Effector memory CD4-positive, alpha-beta T cell (primary cell): ENCODE measurements around the gene LAMA2.

Experiments used
- DNase-seq, 3 donors: peaks; one replicate each; pipeline ENCODE4 v3.0.0-alpha.2; 2020
- H3K27ac ChIP-seq: 2 replicates; pipeline ENCODE4 v1.7.0; 2013; ENCODE audit warnings: mild to moderate bottlenecking, low read length, moderate library complexity; ENCODE audit not compliant: insufficient read depth, poor library complexity, severe bottlenecking
- H3K27me3 ChIP-seq: replicated peaks from 2 replicates; pipeline ENCODE4 v1.7.0; 2013; ENCODE audit warnings: mild to moderate bottlenecking, low read length; ENCODE audit not compliant: insufficient read depth, control insufficient read depth, poor library complexity, severe bottlenecking
- H3K36me3 ChIP-seq: 2 replicates; pipeline ENCODE4 v1.7.0; 2013; ENCODE audit warnings: mild to moderate bottlenecking, low read length, moderate library complexity; ENCODE audit not compliant: control insufficient read depth, insufficient read depth
- H3K4me1 ChIP-seq: 2 replicates; pipeline ENCODE4 v1.7.0; 2013; ENCODE audit warnings: low read length, mild to moderate bottlenecking; ENCODE audit not compliant: control insufficient read depth, insufficient read depth, poor library complexity, severe bottlenecking
- H3K4me3 ChIP-seq: 2 replicates; pipeline ENCODE4 v1.7.0; 2013; ENCODE audit warnings: low read length, low read depth, mild to moderate bottlenecking; ENCODE audit not compliant: insufficient read depth, poor library complexity, severe bottlenecking
- H3K9me3 ChIP-seq: 2 replicates; pipeline ENCODE4 v1.7.0; 2013; ENCODE audit warnings: mild to moderate bottlenecking, low read length, moderate library complexity; ENCODE audit not compliant: control insufficient read depth

LAMA2 gene

DNA sequence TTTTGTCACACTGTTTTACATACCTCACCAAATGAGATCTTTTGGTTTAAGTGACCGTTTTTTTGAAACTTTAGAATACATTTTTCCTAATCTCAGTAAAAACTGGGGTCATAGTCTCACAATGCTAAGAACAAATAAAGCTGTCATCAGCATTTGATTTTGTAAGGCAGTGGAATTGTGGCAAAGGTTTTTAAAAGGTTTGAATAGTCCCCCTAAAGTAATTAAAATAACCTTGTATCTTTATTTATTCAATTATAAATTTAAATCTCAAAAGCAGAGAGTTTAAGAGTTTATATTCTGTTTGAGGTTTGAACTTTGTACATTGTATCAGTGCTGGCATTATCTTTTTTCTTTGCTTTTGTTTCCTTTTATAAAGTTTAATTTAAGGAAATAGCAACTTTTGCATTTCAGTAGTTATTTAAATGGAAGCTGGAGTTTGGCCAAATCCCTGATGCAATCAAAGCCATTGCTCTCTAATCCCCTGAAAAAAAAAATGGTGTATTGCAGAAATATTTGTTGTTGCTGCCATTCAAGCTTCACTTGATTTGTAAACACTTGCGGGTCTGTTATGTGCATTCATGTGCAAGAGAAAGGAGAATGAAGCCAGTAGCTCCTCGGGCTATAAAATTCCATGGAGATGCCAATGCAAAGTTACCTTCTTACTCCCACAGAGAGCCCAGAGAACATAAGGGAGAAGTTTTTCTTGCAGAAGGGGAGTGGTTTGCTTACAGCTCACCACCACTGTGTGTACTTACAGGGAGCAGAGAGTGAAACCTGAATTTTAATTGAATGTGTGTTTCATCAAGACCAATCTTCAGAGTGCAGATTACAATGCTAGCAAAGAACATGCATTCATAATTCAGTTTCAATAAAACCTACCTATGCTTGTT is 435.2 kb downstream of the LAMA2 start:
- no peaks in the 10 kb centered on the region for H3K9me3 ChIP-seq
- H3K4me3 ChIP-seq = no peak overlapping the region
- no peak overlapping the region for H3K27ac ChIP-seq
- no peaks in the 10 kb centered on the region for H3K36me3 ChIP-seq
- no peaks in the 10 kb centered on the region for H3K4me1 ChIP-seq
- H3K27me3 ChIP-seq = no peaks in the 10 kb centered on the region
- no peak for DNase-seq

GRCh38 chr6:129320892-129321291 is 438.0 kb downstream of the LAMA2 start:
- H3K4me1 ChIP-seq = no peaks in the 10 kb centered on the region
- no peaks in the 10 kb centered on the region for H3K27me3 ChIP-seq
- H3K4me3 ChIP-seq = no peak overlapping the region
- H3K9me3 ChIP-seq = no peaks in the 10 kb centered on the region
- no peak for DNase-seq
- H3K27ac ChIP-seq = no peak overlapping the region
- H3K36me3 ChIP-seq = no peaks in the 10 kb centered on the region

GRCh38 chr6:129321303-129321702 is 438.4 kb downstream of the LAMA2 start:
- Histone ChIP-seq H3K36me3 (no peaks in the 10 kb centered on the region), H3K4me3 (no peak overlapping the region), H3K27me3 (no peaks in the 10 kb centered on the region), H3K9me3 (no peaks in the 10 kb centered on the region), H3K4me1 (no peaks in the 10 kb centered on the region), H3K27ac (no peak overlapping the region)
- DNase-seq = no peak

- H3K4me1 ChIP-seq = no peaks in the 10 kb centered on the region
- no peaks in the 10 kb centered on the region for H3K9me3 ChIP-seq
- no peak overlapping the region for H3K27ac ChIP-seq
- H3K4me3 ChIP-seq = no peak overlapping the region
- no peak for DNase-seq
- no peaks in the 10 kb centered on the region for H3K36me3 ChIP-seq
- no peaks in the 10 kb centered on the region for H3K27me3 ChIP-seq
Observed at GRCh38 chr6:129324345-129324744, 441.4 kb downstream of the LAMA2 start.

- DNase-seq = no peak
- Histone ChIP-seq H3K27ac (no peak overlapping the region), H3K36me3 (no peaks in the 10 kb centered on the region), H3K27me3 (no peaks in the 10 kb centered on the region), H3K4me1 (no peaks in the 10 kb centered on the region), H3K4me3 (no peak overlapping the region), H3K9me3 (no peaks in the 10 kb centered on the region)
Observed at GRCh38 chr6:129329678-129330077, 446.7 kb downstream of the LAMA2 start.

DNA sequence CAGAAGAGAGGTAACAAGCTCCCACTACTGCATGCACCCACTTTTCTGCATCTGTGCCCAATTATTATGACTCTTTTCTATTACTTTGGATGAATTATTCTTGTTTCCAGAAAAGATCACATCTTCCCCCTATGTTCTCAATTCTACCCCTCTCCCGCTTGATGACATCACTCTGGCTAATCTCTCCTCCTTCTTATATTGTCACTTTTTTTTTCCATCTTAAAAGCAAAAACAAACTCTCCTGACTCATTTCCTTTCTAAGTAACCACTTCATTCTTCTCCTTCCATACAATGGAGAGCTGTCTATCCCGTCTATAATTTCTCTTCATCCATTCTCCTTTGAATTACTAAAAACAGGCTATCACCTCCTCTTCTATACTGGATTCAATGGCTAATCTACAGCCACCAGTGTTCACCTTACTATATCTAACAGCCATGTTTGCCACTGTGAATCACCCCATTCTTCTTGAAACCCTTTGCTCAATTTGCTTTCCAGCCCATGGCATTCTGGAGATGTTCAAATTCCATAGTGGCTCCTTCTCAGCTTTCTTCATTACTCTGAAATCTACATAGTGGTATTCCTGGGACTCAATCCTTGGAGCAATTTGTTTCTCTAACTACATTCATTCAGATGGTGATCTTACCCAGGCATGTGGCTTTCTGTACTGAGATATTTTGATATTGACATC is 448.7 kb downstream of the LAMA2 start:
- Histone ChIP-seq H3K9me3 (no peaks in the 10 kb centered on the region), H3K36me3 (no peaks in the 10 kb centered on the region), H3K4me1 (no peaks in the 10 kb centered on the region), H3K4me3 (no peak overlapping the region), H3K27ac (no peak overlapping the region), H3K27me3 (no peaks in the 10 kb centered on the region)
- no peak for DNase-seq

DNA sequence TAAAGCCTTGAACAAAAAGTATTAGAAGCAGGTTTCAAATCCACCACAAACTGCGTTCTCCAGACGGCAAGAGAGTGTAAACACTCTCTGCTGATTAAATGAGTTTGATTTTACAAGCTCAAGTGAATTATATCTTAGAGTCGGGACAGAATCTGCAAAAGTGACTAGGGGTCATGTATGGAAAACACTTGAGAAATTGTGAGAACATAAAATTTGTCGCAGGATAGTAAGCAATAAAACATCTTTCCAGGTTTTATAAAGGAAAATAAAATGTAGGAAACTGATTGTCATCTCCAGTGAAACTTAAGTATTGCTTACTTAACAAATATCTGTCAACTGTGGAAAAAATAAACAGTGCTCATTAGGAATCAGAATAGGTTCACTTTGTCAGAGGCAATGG is 452.9 kb downstream of the LAMA2 start:
- no peak for DNase-seq
- Histone ChIP-seq H3K4me1 (no peaks in the 10 kb centered on the region), H3K4me3 (no peak overlapping the region), H3K36me3 (no peaks in the 10 kb centered on the region), H3K27ac (no peak overlapping the region), H3K9me3 (no peaks in the 10 kb centered on the region), H3K27me3 (no peaks in the 10 kb centered on the region)

GRCh38 chr6:129338683-129339082 is 455.7 kb downstream of the LAMA2 start:
- DNase-seq = no peak
- H3K4me1 ChIP-seq = no peaks in the 10 kb centered on the region
- H3K36me3 ChIP-seq = no peaks in the 10 kb centered on the region
- no peak overlapping the region for H3K27ac ChIP-seq
- no peaks in the 10 kb centered on the region for H3K9me3 ChIP-seq
- no peaks in the 10 kb centered on the region for H3K27me3 ChIP-seq
- no peak overlapping the region for H3K4me3 ChIP-seq

DNA sequence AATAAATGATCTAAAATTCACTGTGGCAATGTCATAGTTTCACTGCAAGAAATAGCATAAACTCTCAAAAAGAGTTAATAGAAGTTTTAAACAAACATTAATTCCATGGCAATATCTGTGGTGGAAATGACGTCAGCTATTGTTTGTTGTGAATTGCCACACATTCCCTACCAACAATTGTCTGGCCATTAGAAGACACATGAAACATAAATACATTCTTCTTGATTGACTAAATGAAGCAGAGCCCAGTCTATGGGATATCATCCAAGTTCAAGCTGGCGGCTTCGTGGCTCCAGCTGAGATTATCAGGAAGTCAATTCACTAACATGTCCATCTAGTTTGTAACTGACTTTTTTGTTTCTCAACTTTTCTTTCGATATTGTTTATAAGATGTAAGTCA is 458.0 kb downstream of the LAMA2 start:
- Histone ChIP-seq H3K36me3 (no peaks in the 10 kb centered on the region), H3K27ac (no peak overlapping the region)
- no peak for DNase-seq

GRCh38 chr6:129342243-129342642 is 459.3 kb downstream of the LAMA2 start:
- Histone ChIP-seq H3K36me3 (no peaks in the 10 kb centered on the region), H3K27me3 (no peaks in the 10 kb centered on the region), H3K4me1 (no peaks in the 10 kb centered on the region), H3K4me3 (no peak overlapping the region), H3K27ac (no peak overlapping the region), H3K9me3 (no peaks in the 10 kb centered on the region)
- no peak for DNase-seq

More for the DNA sequence above, 458.0 kb downstream of the LAMA2 start:
- no peaks in the 10 kb centered on the region for H3K27me3 ChIP-seq
- no peaks in the 10 kb centered on the region for H3K9me3 ChIP-seq
- no peak overlapping the region for H3K4me3 ChIP-seq
- H3K4me1 ChIP-seq = no peaks in the 10 kb centered on the region
